Bladder microvascular endothelial cell (primary cell): ENCODE results near the gene RPS5. TPM values are rescaled to one million over a fixed set of nuclear protein-coding genes. Genes with fewer than 3 reads are reported as not detected.

Source experiments
- total RNA-seq: library from RNA; depleted of rRNA; stranded (reverse); fragments of >200 nt; gene quantifications from 2 replicates; pipeline ENCODE4 v1.2.3, GENCODE V29; 2014

Gene RPS5
- total RNA-seq, result 1,823 and 2,576 TPM in 2 replicates

GRCh38 chr19:58386576-58387337, at the start of gene RPS5:
TSS of gene RPS5 (plus strand) at chr19:58387269. CDS start at chr19:58388138, 869 bp downstream.

GRCh38 chr19:58352760-58353671, 34.1 kb upstream of the RPS5 start, which contains the start of gene A1BG:
TSS of gene A1BG (minus strand) at chr19:58353492. CDS start at chr19:58353437, 55 bp downstream.

GRCh38 chr19:58362272-58362994, 24.6 kb upstream of the RPS5 start, which contains the start of gene ZNF497:
TSS of gene ZNF497 (minus strand) at chr19:58362751. CDS start at chr19:58357635, 5,116 bp downstream.

DNA sequence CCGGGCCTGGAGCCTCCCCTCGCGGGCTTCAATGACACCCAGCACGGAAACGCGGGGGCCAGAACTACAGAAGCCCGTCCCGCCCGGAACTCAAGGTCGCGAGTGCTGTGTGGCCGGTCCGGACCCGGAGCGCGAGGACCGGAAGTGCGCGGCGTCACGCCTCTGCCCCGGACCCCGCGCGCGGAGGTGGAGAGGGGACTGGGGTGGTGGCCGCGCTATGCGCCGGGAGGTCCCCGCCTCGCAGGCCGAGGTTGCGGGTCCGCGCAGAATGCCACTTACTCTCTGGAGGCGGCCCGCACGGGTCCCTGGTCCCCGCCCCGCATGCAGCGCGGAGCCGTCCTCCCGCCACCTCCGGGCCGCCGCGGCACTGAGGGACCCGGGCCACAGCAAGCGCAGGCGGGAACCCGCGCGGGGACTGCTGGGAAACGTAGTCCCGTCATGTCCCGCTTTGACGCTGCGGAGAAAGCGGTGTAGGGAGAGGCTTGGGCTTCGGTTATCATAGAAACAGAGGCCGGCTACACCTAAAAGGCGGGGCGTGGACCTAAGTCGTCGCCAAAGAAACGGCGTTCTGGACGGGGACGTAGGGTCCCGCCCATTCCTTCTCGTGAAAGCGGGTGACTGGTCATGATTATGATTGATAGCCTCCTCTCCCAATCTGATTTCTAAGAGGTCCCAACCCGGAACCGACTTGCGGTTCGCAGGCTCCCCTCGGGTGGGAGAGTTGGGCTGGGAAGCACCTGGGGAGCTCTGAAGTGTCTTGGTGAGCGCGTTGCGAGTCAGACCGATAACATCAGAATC, 6.2 kb upstream of the RPS5 start, which contains the start of gene ZNF837:
TSS of gene ZNF837 (minus strand) at position 369 of the 798 bp plus-strand sequence. CDS start 11,698 bp downstream, outside the sequence.

GRCh38 chr19:58395220-58395978, 8.3 kb downstream of the RPS5 start, which contains the start of gene RNF225:
TSS of gene RNF225 (plus strand) at chr19:58395656. CDS start at chr19:58396090, 434 bp downstream.

DNA sequence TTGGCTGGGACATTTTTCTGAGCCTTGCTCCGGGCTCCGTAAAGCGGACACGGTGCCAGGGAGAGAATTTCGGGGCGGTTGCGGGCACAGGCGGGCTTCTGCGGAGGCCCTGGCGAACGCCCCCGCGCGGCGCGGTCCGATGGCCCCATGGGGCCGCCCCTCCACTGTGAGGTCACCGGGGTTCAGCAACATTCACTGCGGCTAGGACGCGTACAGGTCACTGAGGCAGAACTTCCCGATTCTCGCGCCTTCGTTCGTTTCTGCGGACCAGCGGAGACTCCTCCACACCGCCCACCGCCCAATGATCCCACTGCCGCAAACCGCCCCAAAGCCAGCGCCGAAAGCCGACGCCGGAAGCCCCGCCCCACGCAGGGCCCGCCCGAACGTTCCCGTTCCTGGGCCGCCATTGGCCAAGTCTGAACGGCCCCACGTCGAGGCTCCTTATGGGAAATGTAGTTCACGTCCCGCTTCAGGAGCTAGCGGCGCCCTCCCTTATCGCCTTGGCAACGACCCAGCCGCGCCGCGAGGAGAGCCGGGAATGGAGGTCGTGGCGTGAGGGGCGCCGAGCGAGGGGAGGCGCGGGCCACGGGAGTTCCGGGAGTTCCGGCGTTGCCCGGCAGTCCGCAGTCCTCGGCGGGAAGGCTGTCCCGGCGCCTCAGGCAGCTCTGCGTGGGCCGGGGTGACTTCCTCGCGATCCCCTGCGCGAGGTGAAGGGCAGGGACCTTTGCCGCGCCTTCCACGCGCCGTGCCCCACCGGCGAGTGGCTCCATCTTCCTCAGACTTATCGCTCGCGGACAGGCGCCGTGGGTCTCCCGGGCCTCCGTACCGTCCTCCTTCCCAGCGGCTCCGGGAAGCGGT, 21.3 kb downstream of the RPS5 start, which contains the start of gene ZNF584:
TSS of gene ZNF584 (plus strand) at position 498 of the 858 bp plus-strand sequence. CDS start 499 bp downstream, outside the sequence.

DNA sequence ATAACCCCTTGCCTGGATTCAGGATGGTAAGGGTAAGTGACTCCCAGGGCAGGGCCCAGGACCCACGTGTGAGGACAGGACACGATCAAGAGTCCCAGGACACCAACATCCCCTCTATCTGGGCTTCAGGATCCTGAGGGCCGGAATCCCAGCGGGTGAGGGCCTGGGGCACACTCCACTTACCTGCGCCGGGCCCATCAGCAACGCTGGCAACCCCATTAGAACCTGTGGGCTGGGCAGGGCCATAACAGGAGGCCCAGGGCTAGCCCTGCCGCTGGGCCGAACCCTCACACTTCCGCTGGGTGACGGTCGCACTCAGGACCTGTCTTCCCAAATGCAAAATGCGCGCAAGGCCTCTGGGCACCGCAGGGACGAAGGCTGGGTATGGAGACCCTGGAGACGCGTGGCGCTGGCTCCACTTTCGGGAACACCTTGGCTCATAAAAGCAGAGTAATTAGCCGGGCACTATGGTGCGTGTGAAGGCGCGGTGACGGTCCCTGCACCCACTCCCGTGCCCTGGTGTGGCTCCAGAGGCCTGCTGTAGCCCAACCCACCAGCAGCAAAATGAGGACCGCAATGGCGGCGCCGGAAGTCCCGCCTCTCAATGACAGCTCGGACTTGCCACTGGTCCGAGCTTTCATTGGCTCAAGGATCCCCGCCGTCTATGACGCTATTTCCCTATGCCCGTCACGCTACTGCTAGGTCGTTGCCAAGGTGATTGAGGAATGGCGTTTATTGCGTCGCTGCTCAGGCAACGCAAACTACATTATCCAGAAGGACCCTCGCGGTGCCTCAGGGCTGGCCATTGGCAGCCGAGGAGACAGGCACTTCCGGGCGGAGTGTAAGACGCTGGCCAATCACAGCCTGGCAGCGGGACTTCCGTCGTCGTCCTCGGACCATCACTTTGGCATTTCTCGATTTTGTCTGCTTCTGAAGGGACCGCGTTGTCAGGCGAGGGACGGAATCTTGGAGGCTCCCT, 52.8 kb downstream of the RPS5 start, which contains the start of gene ZNF132:
TSS of gene ZNF132 (minus strand) at position 578 of the 979 bp plus-strand sequence. CDS start at position 246, 332 bp downstream.

Other genes with a start within 250 kb of the RPS5 start
- gene ZNF329, start 236.5 kb upstream of the RPS5 start, total RNA-seq, result 6.5 and 11.3 TPM in 2 replicates
- 14.7 and 21.0 TPM in 2 replicates for gene ZNF274, start 204.2 kb upstream of the RPS5 start, total RNA-seq
- gene ZNF544, start 158.4 kb upstream of the RPS5 start, total RNA-seq, result 36.3 and 58.2 TPM in 2 replicates
- gene ZNF8, start 108.3 kb upstream of the RPS5 start, total RNA-seq, result 2.6 and 5.2 TPM in 2 replicates
- 17.0 and 32.5 TPM in 2 replicates for gene ERVK3-1, start 81.9 kb upstream of the RPS5 start, total RNA-seq
- 1.3 and 3.3 TPM in 2 replicates for gene ZSCAN22, start 60.3 kb upstream of the RPS5 start, total RNA-seq
- gene A1BG, start 33.8 kb upstream of the RPS5 start, total RNA-seq, result 2.5 and 2.9 TPM in 2 replicates
- 0.81 and 1.6 TPM in 2 replicates for gene ZNF497, start 24.5 kb upstream of the RPS5 start, total RNA-seq
- 1.2 and 1.9 TPM in 2 replicates for gene ZNF837, start 6.2 kb upstream of the RPS5 start, total RNA-seq
- not detected in 2 replicates for gene RNF225, start 8.4 kb downstream of the RPS5 start, total RNA-seq
- gene ZNF584, start 21.4 kb downstream of the RPS5 start, total RNA-seq, result 7.6 and 11.8 TPM in 2 replicates
- gene ZNF132, start 52.9 kb downstream of the RPS5 start, total RNA-seq, result 3.7 and 6.3 TPM in 2 replicates
- gene ZNF324B, start 64.4 kb downstream of the RPS5 start, total RNA-seq, result 5.2 and 10.5 TPM in 2 replicates
- 7.6 and 11.2 TPM in 2 replicates for gene ZNF324, start 79.8 kb downstream of the RPS5 start, total RNA-seq
- gene ZNF446, start 89.1 kb downstream of the RPS5 start, total RNA-seq, result 3.5 and 3.9 TPM in 2 replicates
- gene SLC27A5, start 124.7 kb downstream of the RPS5 start, total RNA-seq, result 5.9 and 11.2 TPM in 2 replicates
- gene ZBTB45, start 132.5 kb downstream of the RPS5 start, total RNA-seq, result 4.4 and 6.9 TPM in 2 replicates
- 287 and 532 TPM in 2 replicates for gene TRIM28, start 156.8 kb downstream of the RPS5 start, total RNA-seq
- 102 and 110 TPM in 2 replicates for gene CHMP2A, start 167.8 kb downstream of the RPS5 start, total RNA-seq
- 61.0 and 79.7 TPM in 2 replicates for gene UBE2M, start 171.3 kb downstream of the RPS5 start, total RNA-seq
- 5.8 and 11.1 TPM in 2 replicates for gene MZF1, start 186.1 kb downstream of the RPS5 start, total RNA-seq